KBM-7 (cell line): ENCODE measurements around the gene UBAP2.
"Not testable (repeated sequence)": the region's sequence is repeated elsewhere in the genome, so short reads cannot be mapped to it uniquely, and the experiment has no call there.

Experiments used
- DNase-seq: peaks from one replicate; pipeline ENCODE4 v3.0.0-alpha.2; 2015
- in situ Hi-C: fragments of 300-500 bp; cut with MboI; formaldehyde crosslinking; loops from 2 replicates; pipeline ENCODE4 v1.14.3; 2020; ENCODE audit warnings: low sequenced_read_pairs, low pct_unique_long_range_greater_than_20kb, mixed read lengths

Gene UBAP2

GRCh38 chr9:34049630-34050384, 1.1 kb upstream of the UBAP2 start:
- no peak for DNase-seq
- in situ Hi-C loops: no loop called here

GRCh38 chr9:34047864-34048726, 592 bp downstream of the UBAP2 start:
- no peak for DNase-seq
- in situ Hi-C loops: no loop called here

DNA sequence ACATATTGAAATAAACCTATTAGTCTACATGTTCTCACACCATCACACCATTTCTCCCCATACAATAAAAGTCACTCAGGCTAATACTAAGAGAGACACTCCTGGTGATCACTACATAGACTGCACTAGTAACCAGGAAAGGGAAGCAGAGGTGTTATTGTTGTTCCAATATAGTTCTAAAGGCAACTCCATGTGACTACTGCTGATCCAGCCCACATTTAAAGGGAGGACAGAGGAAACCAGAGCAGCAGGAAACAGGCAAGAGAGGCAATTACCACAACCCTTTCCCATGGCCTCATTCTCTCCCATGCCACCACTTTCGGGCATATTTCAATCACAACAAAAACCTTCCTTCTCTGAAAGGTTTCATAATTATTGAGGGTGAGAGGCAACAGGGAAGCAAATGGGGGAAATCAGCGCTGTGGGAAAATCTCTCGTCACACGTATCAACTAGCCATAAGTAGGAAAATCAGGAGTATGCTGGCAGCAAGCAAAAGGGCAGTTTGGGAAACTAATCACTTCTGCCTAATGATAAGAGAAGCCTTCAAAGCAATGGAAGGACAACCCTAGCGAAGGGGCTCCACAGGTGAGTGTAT, 1.8 kb downstream of the UBAP2 start:
- DNase-seq: peak; percentile 78
- in situ Hi-C loops: no loop called here

GRCh38 chr9:34045903-34046302, 2.8 kb downstream of the UBAP2 start:
- in situ Hi-C loops: no loop called here
- no peak for DNase-seq

- DNase-seq, in situ Hi-C loops: not testable (repeated sequence)
These were observed 6.6 kb downstream of the UBAP2 start for GRCh38 chr9:34042074-34042473.

DNA sequence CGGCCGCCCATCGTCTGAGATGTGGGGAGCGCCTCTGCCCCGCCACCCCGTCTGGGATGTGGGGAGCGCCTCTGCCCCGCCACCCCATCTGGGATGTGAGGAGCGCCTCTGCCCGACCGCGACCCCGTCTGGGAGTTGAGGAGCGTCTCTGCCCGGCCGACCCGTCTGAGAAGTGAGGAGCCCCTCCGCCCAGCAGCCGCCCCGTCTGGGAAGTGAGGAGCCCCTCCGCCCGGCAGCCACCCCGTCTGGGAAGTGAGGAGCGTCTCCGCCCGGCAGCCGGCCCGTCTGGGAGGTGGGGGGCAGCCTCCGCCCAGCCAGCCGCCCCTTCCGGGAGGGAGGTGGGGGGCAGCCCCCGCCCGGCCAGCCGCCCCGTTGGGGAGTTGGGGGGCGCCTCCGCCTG, 9.8 kb downstream of the UBAP2 start:
- in situ Hi-C loops: not testable (repeated sequence)

GRCh38 chr9:34037626-34038025, 11.1 kb downstream of the UBAP2 start:
- DNase-seq: no peak

More for the DNA sequence above, 9.8 kb downstream of the UBAP2 start:
- DNase-seq: not testable (repeated sequence)

GRCh38 chr9:34036625-34037024, 12.1 kb downstream of the UBAP2 start:
- in situ Hi-C loops: no loop called here
- DNase-seq: no peak

More at GRCh38 chr9:34037626-34038025, 11.1 kb downstream of the UBAP2 start:
- in situ Hi-C loops: no loop called here

DNA sequence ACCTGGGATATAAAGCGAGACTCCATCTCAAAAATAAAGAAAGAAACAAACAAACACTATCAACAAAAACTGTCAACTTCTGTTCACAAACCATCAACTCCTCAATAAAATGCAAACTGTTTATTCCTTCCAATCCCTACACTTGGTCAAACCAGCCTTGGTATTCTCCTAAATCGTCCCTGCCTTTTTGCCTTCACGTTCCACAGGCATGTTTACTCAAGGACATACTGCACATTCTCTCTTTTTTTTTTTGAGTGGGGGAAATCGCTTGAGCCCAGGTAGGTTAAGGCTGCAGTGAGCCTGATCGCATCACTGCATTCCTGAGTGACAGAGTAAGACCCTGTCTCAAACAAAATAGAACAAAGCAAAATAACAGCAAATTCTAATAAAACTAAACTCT, 13.0 kb downstream of the UBAP2 start:
- DNase-seq: no peak
- in situ Hi-C loops: no loop called here

- in situ Hi-C loops: no loop called here
These were observed 14.0 kb downstream of the UBAP2 start for GRCh38 chr9:34034698-34035065.

DNA sequence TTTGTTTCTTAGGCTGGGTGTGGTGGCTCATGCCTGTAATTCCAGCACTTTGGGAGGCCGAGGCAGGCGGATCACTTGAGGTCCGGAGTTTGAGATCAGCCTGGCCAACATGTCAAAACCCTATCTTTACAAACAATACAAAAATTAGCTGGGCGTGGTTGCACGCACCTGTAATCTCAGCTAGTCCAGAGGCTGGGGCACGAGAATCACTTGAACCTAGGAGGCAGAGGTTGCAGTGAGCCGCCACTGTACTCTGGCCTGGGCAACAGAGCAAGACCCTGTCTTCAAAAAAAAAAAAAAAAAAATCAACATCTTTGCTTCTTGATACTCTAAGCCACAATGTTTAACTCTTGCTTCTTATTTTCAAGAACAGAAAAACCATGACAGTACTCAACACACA, 16.1 kb downstream of the UBAP2 start:
- in situ Hi-C loops: no loop called here
- DNase-seq: no peak

More at GRCh38 chr9:34034698-34035065, 14.0 kb downstream of the UBAP2 start:
- DNase-seq: no peak

GRCh38 chr9:34027845-34028574, 20.7 kb downstream of the UBAP2 start:
- DNase-seq: no peak
- in situ Hi-C loops: no loop called here

GRCh38 chr9:34025811-34026210, 22.9 kb downstream of the UBAP2 start:
- DNase-seq: no peak
- in situ Hi-C loops: no loop called here

- in situ Hi-C loops: no loop called here
- DNase-seq: no peak
These were observed 23.6 kb downstream of the UBAP2 start for GRCh38 chr9:34025062-34025461.

DNA sequence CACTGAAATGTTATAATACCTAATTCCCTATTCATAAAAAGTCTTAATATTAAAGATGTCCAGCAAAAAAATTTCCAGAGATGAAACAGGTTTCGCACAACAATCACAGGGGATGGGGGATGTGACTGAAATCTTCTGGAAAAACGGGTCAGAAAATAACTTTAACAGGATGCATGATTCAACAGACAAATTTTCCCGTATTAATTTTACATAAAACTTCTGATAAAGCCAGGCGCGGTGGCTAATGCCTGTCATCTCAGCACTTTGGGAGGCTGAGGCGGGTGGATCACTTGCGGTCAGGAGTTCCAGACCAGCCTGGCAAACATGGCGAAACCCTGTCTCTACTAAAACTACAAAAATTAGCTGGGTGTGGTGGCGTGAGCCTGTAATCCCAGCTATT, 24.2 kb downstream of the UBAP2 start:
- in situ Hi-C loops, DNase-seq: not testable (repeated sequence)

DNA sequence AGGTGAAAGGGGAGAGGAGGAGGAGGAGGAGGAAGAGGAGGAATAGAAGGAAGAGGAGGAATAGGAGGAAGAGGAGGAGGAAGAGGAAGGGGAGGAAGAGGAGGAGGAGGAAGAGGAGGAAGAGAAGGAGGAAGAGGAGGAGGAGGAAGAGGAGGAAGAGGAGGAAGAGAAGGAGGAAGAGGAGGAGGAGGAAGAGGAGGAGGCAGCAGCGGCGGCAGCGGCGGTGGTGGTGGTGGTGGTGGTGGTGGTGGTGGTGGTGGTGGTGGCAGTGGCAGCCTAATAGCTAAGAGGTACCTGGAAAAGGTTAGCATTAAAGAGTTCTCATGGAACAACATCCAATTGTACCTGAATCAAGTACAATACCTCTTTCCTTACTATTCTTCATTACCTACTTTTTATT, 32.5 kb downstream of the UBAP2 start:
- in situ Hi-C loops: no loop called here
- DNase-seq: no peak

DNA sequence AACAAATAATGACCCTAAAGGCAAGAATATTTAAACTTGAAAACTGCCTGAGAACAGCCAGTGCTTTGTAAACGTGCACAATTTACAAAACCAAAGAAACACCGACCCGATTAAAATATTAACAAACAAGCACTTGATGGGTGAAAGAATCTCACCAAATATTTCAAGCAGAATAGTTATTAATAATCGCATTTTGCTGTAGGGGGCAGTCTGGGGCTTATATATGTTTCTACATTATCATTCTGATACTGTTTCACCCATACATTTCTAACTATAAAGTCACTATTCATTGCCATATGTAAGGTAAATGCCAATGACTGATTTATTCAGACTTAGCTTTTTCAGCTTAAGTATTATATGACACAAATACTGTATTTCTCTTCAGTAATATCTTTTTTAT, 37.7 kb downstream of the UBAP2 start:
- in situ Hi-C loops: no loop called here
- peak; percentile 24 for DNase-seq

GRCh38 chr9:34001951-34002350, 46.7 kb downstream of the UBAP2 start:
- DNase-seq: no peak
- in situ Hi-C loops: no loop called here

- no peak for DNase-seq
- in situ Hi-C loops: no loop called here
These were observed 47.4 kb downstream of the UBAP2 start for GRCh38 chr9:34001298-34001697.
